ENCODE results near the gene SP2. TPM values are rescaled to one million over a fixed set of nuclear protein-coding genes. Genes with fewer than 3 reads are reported as not detected.

Gene SP2
- polyA plus RNA-seq, 1 donor (not counting 4 experiments of a cell fraction or from before 2014, with no cell fraction given), result 2.1 TPM

GRCh38 chr17:47915776-47916398 lies 19.9 kb downstream of the SP2 start:
- Histone ChIP-seq H3K27ac (ENCODE audit: control insufficient read depth, insufficient read depth, low read length) (no peak overlapping the region), H3K4me2 (ENCODE audit: control insufficient read depth, extremely low read depth, insufficient read depth, low read depth, low read length) (no peak overlapping the region), H3K36me3 (ENCODE audit: control insufficient read depth in 2 of 2, extremely low read depth in 1 of 2, insufficient read depth in 2 of 2, low read length in 2 of 2) (peaks cover 0 to 4% of the 10 kb centered on the region in 2 experiments), H3K4me1 (ENCODE audit: control insufficient read depth, extremely low read depth, insufficient read depth, low read length) (peaks cover 6% of the 10 kb centered on the region), H3K9me3 (ENCODE audit: control insufficient read depth, low read depth, low read length) (no peaks in the 10 kb centered on the region), H3K9ac (ENCODE audit: control insufficient read depth, extremely low read depth, insufficient read depth, low read length) (no peak overlapping the region), H3K4me3 (ENCODE audit: control insufficient read depth in 2 of 3, extremely low read depth in 1 of 3, insufficient read depth in 2 of 3, low read depth in 1 of 3, low read length in 3 of 3) (no peak overlapping the region), H3K27me3 (ENCODE audit: control insufficient read depth, extremely low read depth, insufficient read depth, low read length) (no peaks in the 10 kb centered on the region), H3K9me1 (ENCODE audit: control insufficient read depth, extremely low read depth, insufficient read depth, low read length) (peaks cover 2% of the 10 kb centered on the region), H3K79me2 (ENCODE audit: control insufficient read depth, insufficient read depth, low read length) (no peaks in the 10 kb centered on the region), H2AFZ (ENCODE audit: control insufficient read depth, low read length) (peak overlapping the region; percentile 35), H4K20me1 (ENCODE audit: control insufficient read depth, extremely low read depth, insufficient read depth, low read length) (no peaks in the 10 kb centered on the region)
- FAIRE-seq, result no peak
- DNase-seq (ENCODE audit: low read depth, low spot score), result no peak
- dilution Hi-C loops (cut with MboI; ENCODE audit: extremely low pct_ligation_motif_present, low sequenced_read_pairs), result no loop called here
- TF ChIP-seq CTCF (optimal IDR thresholded peaks at IDR 0.05 in 1 of 3, IDR thresholded peaks at IDR 0.05 in 1 of 3, conservative IDR thresholded peaks at IDR 0.05 in 1 of 3; ENCODE audit: extremely low read depth in 1 of 3, insufficient read depth in 2 of 3, low read length in 3 of 3), result no peak
- no peak for TF ChIP-seq EZH2 (IDR thresholded peaks at IDR 0.05; ENCODE audit: low read length)

GRCh38 chr17:47916489-47917208 lies 20.6 kb downstream of the SP2 start:
- Histone ChIP-seq H3K4me1 (ENCODE audit: control insufficient read depth, extremely low read depth, insufficient read depth, low read length) (peaks cover 6% of the 10 kb centered on the region), H3K27me3 (ENCODE audit: control insufficient read depth, extremely low read depth, insufficient read depth, low read length) (no peaks in the 10 kb centered on the region), H3K9me1 (ENCODE audit: control insufficient read depth, extremely low read depth, insufficient read depth, low read length) (peaks cover 2% of the 10 kb centered on the region), H3K4me2 (ENCODE audit: control insufficient read depth, extremely low read depth, insufficient read depth, low read depth, low read length) (no peak overlapping the region), H3K27ac (ENCODE audit: control insufficient read depth, insufficient read depth, low read length) (no peak overlapping the region), H4K20me1 (ENCODE audit: control insufficient read depth, extremely low read depth, insufficient read depth, low read length) (no peaks in the 10 kb centered on the region), H3K9me3 (ENCODE audit: control insufficient read depth, low read depth, low read length) (no peaks in the 10 kb centered on the region), H3K79me2 (ENCODE audit: control insufficient read depth, insufficient read depth, low read length) (no peaks in the 10 kb centered on the region), H2AFZ (ENCODE audit: control insufficient read depth, low read length) (no peak overlapping the region), H3K36me3 (ENCODE audit: control insufficient read depth in 2 of 2, extremely low read depth in 1 of 2, insufficient read depth in 2 of 2, low read length in 2 of 2) (peaks cover 0 to 4% of the 10 kb centered on the region in 2 experiments), H3K4me3 (ENCODE audit: control insufficient read depth in 2 of 3, extremely low read depth in 1 of 3, insufficient read depth in 2 of 3, low read depth in 1 of 3, low read length in 3 of 3) (no peak overlapping the region), H3K9ac (ENCODE audit: control insufficient read depth, extremely low read depth, insufficient read depth, low read length) (no peak overlapping the region)
- FAIRE-seq, result no peak
- dilution Hi-C loops (cut with MboI; ENCODE audit: extremely low pct_ligation_motif_present, low sequenced_read_pairs), result no loop called here
- DNase-seq (ENCODE audit: low read depth, low spot score), result no peak
- TF ChIP-seq CTCF (optimal IDR thresholded peaks at IDR 0.05 in 1 of 3, IDR thresholded peaks at IDR 0.05 in 1 of 3, conservative IDR thresholded peaks at IDR 0.05 in 1 of 3; ENCODE audit: extremely low read depth in 1 of 3, insufficient read depth in 2 of 3, low read length in 3 of 3), result no peak
- TF ChIP-seq EZH2 (IDR thresholded peaks at IDR 0.05; ENCODE audit: low read length), result no peak

All from keratinocyte (primary cell).